Measurements from ENCODE around the gene ENPP6.

Gene ENPP6

DNA sequence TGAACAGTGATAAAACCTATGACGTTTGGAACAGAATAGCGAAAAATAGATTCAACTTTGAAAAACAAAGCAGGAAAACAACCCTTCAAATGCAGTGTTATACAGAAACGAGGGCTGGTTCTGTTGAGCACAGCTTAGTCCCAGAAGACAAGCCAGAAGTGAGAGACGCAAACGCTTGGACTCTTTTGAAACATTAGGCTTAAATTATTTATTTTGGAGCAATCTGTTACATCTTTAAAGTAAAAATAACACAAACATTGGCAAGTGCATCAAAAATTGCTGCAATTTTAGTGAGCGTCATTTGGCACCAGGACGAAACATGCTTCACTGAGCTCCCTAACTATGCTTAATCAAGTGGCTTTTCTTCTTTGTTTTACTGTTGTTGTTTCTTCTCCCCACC lies 63.5 kb downstream of the ENPP6 start:
- DNase-seq (ENCODE audit: insufficient read length) (no peak), FAIRE-seq (no peak)
- no peak for TF ChIP-seq POLR2AphosphoS5 (IDR thresholded peaks at IDR 0.05; ENCODE audit: low read depth, low read length)
- no peak for TF ChIP-seq POLR2A (IDR thresholded peaks at IDR 0.05; ENCODE audit: low read depth, low read length)
- TF ChIP-seq TAF1 (IDR thresholded peaks at IDR 0.05; ENCODE audit: borderline replicate concordance, low read depth, low read length): no peak

- TF ChIP-seq POLR2AphosphoS5 (IDR thresholded peaks at IDR 0.05; ENCODE audit: low read depth, low read length) (no peak), POLR2A (IDR thresholded peaks at IDR 0.05; ENCODE audit: low read depth, low read length) (no peak), TAF1 (IDR thresholded peaks at IDR 0.05; ENCODE audit: borderline replicate concordance, low read depth, low read length) (no peak)
- FAIRE-seq: no peak
- DNase-seq (ENCODE audit: insufficient read length): no peak
Measured at GRCh38 chr4:184153781-184154180, 63.9 kb downstream of the ENPP6 start.

- DNase-seq (ENCODE audit: insufficient read length): no peak
- no peak for FAIRE-seq
- TF ChIP-seq POLR2AphosphoS5 (IDR thresholded peaks at IDR 0.05; ENCODE audit: low read depth, low read length) (no peak), POLR2A (IDR thresholded peaks at IDR 0.05; ENCODE audit: low read depth, low read length) (no peak), TAF1 (IDR thresholded peaks at IDR 0.05; ENCODE audit: borderline replicate concordance, low read depth, low read length) (no peak)
Measured at GRCh38 chr4:184151988-184152485, 65.6 kb downstream of the ENPP6 start.

- TF ChIP-seq TAF1 (IDR thresholded peaks at IDR 0.05; ENCODE audit: borderline replicate concordance, low read depth, low read length): no peak
- no peak for TF ChIP-seq POLR2A (IDR thresholded peaks at IDR 0.05; ENCODE audit: low read depth, low read length)
- TF ChIP-seq POLR2AphosphoS5 (IDR thresholded peaks at IDR 0.05; ENCODE audit: low read depth, low read length): no peak
- no peak for DNase-seq (ENCODE audit: insufficient read length)
- no peak for FAIRE-seq
Measured at GRCh38 chr4:184150102-184150839, 67.4 kb downstream of the ENPP6 start.

- FAIRE-seq (no peak), DNase-seq (ENCODE audit: insufficient read length) (no peak)
- TF ChIP-seq POLR2A (IDR thresholded peaks at IDR 0.05; ENCODE audit: low read depth, low read length): no peak
- no peak for TF ChIP-seq POLR2AphosphoS5 (IDR thresholded peaks at IDR 0.05; ENCODE audit: low read depth, low read length)
- TF ChIP-seq TAF1 (IDR thresholded peaks at IDR 0.05; ENCODE audit: borderline replicate concordance, low read depth, low read length): no peak
Measured at GRCh38 chr4:184148738-184149637, 68.7 kb downstream of the ENPP6 start.

GRCh38 chr4:184147858-184148737 lies 69.6 kb downstream of the ENPP6 start:
- TF ChIP-seq POLR2A (IDR thresholded peaks at IDR 0.05; ENCODE audit: low read depth, low read length): no peak
- no peak for TF ChIP-seq POLR2AphosphoS5 (IDR thresholded peaks at IDR 0.05; ENCODE audit: low read depth, low read length)
- no peak for TF ChIP-seq TAF1 (IDR thresholded peaks at IDR 0.05; ENCODE audit: borderline replicate concordance, low read depth, low read length)
- FAIRE-seq: no peak
- DNase-seq (ENCODE audit: insufficient read length): no peak

- no peak for FAIRE-seq
Measured at GRCh38 chr4:184146951-184147350, 70.7 kb downstream of the ENPP6 start.

GRCh38 chr4:184145596-184145995 lies 72.1 kb downstream of the ENPP6 start:
- TF ChIP-seq POLR2AphosphoS5 (IDR thresholded peaks at IDR 0.05; ENCODE audit: low read depth, low read length): no peak
- no peak for TF ChIP-seq TAF1 (IDR thresholded peaks at IDR 0.05; ENCODE audit: borderline replicate concordance, low read depth, low read length)
- TF ChIP-seq POLR2A (IDR thresholded peaks at IDR 0.05; ENCODE audit: low read depth, low read length): no peak
- no peak for FAIRE-seq
- DNase-seq (ENCODE audit: insufficient read length): no peak

More at GRCh38 chr4:184146951-184147350, 70.7 kb downstream of the ENPP6 start:
- no peak for TF ChIP-seq POLR2A (IDR thresholded peaks at IDR 0.05; ENCODE audit: low read depth, low read length)
- TF ChIP-seq TAF1 (IDR thresholded peaks at IDR 0.05; ENCODE audit: borderline replicate concordance, low read depth, low read length): no peak
- no peak for TF ChIP-seq POLR2AphosphoS5 (IDR thresholded peaks at IDR 0.05; ENCODE audit: low read depth, low read length)
- no peak for DNase-seq (ENCODE audit: insufficient read length)

DNA sequence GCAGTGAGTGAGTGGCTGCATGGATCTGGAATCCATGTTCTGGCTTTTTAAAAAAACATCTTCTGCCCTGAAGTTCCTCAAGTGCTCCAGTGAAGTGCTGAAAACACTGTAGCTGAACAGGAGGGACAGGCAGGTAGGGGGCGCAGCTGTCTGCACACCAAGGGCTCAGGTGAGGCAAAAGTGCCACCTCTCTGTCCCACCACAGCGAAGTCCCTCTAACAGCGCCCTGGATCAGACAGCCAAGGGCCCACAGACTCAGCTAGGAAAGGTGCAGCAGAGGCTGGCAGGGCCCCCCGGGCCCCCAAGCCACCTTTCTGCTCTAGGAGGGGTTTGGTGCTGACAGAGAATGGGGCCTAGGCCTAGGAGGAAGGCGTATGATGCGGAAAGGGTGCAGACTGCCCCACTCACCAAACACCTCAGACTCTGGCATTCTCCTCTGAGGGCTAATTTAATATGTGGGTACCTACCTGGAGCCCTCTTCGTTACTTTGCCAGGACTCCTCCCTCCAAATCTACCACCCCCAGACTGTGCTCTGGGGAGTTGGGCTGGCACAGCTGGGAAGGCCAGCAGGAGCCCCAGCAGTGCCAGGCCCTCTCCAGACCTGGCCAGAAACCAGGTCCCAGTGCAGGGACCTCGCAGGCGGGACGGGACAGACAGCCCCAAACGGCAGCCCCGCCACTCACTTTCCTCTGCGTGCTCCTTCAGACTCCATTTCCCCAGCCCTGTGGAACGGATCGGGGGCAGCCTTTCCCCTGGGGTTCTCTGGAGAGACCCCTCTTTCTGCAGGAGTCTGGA lies 73.7 kb downstream of the ENPP6 start:
- FAIRE-seq (no peak), DNase-seq (ENCODE audit: insufficient read length) (no peak)
- no peak for TF ChIP-seq POLR2A (IDR thresholded peaks at IDR 0.05; ENCODE audit: low read depth, low read length)
- no peak for TF ChIP-seq TAF1 (IDR thresholded peaks at IDR 0.05; ENCODE audit: borderline replicate concordance, low read depth, low read length)
- no peak for TF ChIP-seq POLR2AphosphoS5 (IDR thresholded peaks at IDR 0.05; ENCODE audit: low read depth, low read length)
